ENCODE results near the gene MACROD1.

MACROD1 gene

GRCh38 chr11:64008283-64008913, 157.5 kb downstream of the MACROD1 start:
- TF ChIP-seq GATA3 (IDR thresholded peaks at IDR 0.05; ENCODE audit: low read depth, low read length) (no peak), GATA2 (IDR thresholded peaks at IDR 0.05; ENCODE audit: low read depth, low read length) (no peak)

GRCh38 chr11:64007629-64008282, 158.2 kb downstream of the MACROD1 start:
- TF ChIP-seq GATA2 (IDR thresholded peaks at IDR 0.05; ENCODE audit: low read depth, low read length) (peak; percentile 92), GATA3 (IDR thresholded peaks at IDR 0.05; ENCODE audit: low read depth, low read length) (no peak)

- no peak for TF ChIP-seq GATA2 (IDR thresholded peaks at IDR 0.05; ENCODE audit: low read depth, low read length)
Measured at GRCh38 chr11:64007160-64007628, 158.7 kb downstream of the MACROD1 start.

GRCh38 chr11:64006398-64006797, 159.5 kb downstream of the MACROD1 start:
- no peak for TF ChIP-seq GATA3 (IDR thresholded peaks at IDR 0.05; ENCODE audit: low read depth, low read length)
- no peak for TF ChIP-seq GATA2 (IDR thresholded peaks at IDR 0.05; ENCODE audit: low read depth, low read length)

GRCh38 chr11:64005691-64006090, 160.2 kb downstream of the MACROD1 start:
- TF ChIP-seq GATA3 (IDR thresholded peaks at IDR 0.05; ENCODE audit: low read depth, low read length) (no peak), GATA2 (IDR thresholded peaks at IDR 0.05; ENCODE audit: low read depth, low read length) (no peak)

- TF ChIP-seq GATA3 (IDR thresholded peaks at IDR 0.05; ENCODE audit: low read depth, low read length) (no peak), GATA2 (IDR thresholded peaks at IDR 0.05; ENCODE audit: low read depth, low read length) (no peak)
Measured at GRCh38 chr11:64004590-64004984, 161.3 kb downstream of the MACROD1 start.

- TF ChIP-seq GATA3 (IDR thresholded peaks at IDR 0.05; ENCODE audit: low read depth, low read length), result no peak
Measured at GRCh38 chr11:64003807-64004589, 161.9 kb downstream of the MACROD1 start.

- TF ChIP-seq GATA2 (IDR thresholded peaks at IDR 0.05; ENCODE audit: low read depth, low read length) (no peak), GATA3 (IDR thresholded peaks at IDR 0.05; ENCODE audit: low read depth, low read length) (no peak)
Measured at GRCh38 chr11:64001484-64002420, 164.2 kb downstream of the MACROD1 start.

GRCh38 chr11:64000740-64001483, 165.0 kb downstream of the MACROD1 start:
- TF ChIP-seq GATA2 (IDR thresholded peaks at IDR 0.05; ENCODE audit: low read depth, low read length), result no peak
- no peak for TF ChIP-seq GATA3 (IDR thresholded peaks at IDR 0.05; ENCODE audit: low read depth, low read length)

GRCh38 chr11:64000026-64000739, 165.7 kb downstream of the MACROD1 start:
- TF ChIP-seq GATA2 (IDR thresholded peaks at IDR 0.05; ENCODE audit: low read depth, low read length) (no peak), GATA3 (IDR thresholded peaks at IDR 0.05; ENCODE audit: low read depth, low read length) (no peak)

GRCh38 chr11:63999349-64000025, 166.4 kb downstream of the MACROD1 start:
- TF ChIP-seq GATA3 (IDR thresholded peaks at IDR 0.05; ENCODE audit: low read depth, low read length) (no peak), GATA2 (IDR thresholded peaks at IDR 0.05; ENCODE audit: low read depth, low read length) (no peak)
